Tongue (tissue), 2 donors: ENCODE measurements around the gene C4orf50. TPM values are rescaled to one million over a fixed set of nuclear protein-coding genes. Genes with fewer than 3 reads are reported as not detected.
"Not testable (repeated sequence)": the region's sequence is repeated elsewhere in the genome, so short reads cannot be mapped to it uniquely, and the experiment has no call there.

Experiments
- DNase-seq: peaks from one replicate; pipeline ENCODE4 v3.0.0-alpha.2; 2015
- total RNA-seq: library from RNA; depleted of rRNA; stranded (reverse); fragments of >200 nt; gene quantifications from one replicate; pipeline ENCODE4 v1.2.3, GENCODE V29; 2014

C4orf50 gene
- total RNA-seq, 1 donor from 2014 or later, result 0.10 TPM

DNA sequence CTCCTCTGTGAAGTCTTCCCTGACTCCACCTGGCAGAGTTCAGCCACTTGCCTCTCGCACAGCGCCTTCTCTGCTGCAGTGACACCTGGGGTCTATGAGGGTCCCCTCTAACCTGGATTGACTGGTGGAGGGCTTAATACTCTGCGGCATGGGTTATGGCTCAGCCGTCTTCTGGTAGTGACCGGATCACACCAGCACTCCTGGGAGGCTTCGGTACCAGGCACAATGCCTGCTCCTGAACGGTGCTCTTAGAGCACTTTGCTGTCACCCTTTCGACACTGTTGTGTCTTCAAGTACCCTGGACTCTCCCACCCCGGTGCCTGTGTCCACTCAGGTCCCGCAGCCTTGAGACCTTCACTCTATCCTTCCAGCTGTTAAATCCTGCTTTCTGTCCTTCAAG, 50.0 kb downstream of the C4orf50 start:
- no peak for DNase-seq

DNA sequence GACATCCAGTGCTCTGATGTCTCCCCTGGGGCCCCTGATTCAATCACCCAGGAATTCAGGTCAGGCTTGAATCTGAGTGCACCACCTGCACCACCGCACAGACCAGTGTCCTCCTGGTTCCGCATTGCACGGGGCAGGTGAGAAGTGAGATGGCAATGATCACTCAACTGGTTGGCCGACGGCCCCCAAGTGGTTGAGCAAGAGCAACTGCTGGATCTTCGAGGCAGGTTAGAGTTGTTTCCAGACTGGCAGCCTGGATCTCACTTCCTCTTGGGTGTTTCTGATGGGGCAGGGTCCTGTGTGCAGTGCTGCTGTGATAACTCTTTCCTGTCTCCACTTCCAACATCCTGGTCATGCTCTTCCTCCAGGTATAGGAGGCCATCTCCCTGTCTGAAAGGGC, 50.4 kb downstream of the C4orf50 start:
- no peak for DNase-seq

DNA sequence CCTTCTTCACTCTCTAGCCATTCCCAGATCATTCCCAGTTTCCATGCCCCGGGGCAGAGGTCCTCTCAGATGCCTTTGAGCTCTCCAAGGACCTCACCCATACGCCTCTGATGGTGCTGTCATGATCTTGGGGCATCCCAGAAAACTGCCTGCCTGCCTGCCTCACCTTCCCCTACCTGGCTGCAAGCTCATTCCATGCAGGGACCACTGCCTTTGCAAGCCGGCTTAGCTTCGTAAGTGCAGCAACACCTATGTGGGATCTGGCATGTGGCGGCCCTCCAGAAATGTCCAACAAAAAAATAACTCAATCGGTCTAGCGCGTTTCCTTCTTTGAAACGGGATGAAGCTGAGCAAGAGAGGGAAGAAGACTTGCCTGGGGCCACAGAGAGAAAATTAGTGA, 53.0 kb downstream of the C4orf50 start:
- no peak for DNase-seq

GRCh38 chr4:5964030-5964429, 54.2 kb downstream of the C4orf50 start:
- no peak for DNase-seq

- DNase-seq, result no peak
Observed at GRCh38 chr4:5963611-5964010, 54.6 kb downstream of the C4orf50 start.

- no peak for DNase-seq
Observed at GRCh38 chr4:5962416-5962815, 55.8 kb downstream of the C4orf50 start.

GRCh38 chr4:5960252-5960880, 57.9 kb downstream of the C4orf50 start:
- no peak for DNase-seq

GRCh38 chr4:5959211-5959982, 58.8 kb downstream of the C4orf50 start:
- no peak for DNase-seq

DNA sequence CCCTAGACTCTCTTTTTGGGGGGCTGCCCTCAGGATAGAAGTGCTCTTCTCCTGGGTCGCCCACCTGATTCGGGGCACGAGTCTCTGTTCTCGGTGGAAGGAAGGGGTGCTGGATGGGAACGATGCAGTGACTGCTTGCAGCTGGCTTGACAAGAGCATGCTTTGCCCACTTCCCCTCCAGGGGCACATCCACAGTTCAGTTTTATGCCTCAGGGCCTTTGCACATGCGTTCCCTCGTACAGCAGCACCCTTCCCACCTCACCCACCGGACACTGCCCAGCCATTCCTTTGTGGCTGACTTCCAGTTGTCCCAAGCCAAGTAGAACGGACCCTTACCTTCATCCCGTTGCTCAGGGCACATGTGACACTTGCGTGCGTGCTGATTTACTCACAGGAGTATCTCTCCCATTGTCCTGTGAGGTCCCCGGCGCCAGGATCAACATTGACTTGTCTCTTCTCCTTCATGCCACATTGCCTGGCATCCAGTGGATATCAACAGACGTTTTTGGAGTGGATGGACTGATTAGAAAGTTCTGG, 60.0 kb downstream of the C4orf50 start:
- DNase-seq, result no peak

DNA sequence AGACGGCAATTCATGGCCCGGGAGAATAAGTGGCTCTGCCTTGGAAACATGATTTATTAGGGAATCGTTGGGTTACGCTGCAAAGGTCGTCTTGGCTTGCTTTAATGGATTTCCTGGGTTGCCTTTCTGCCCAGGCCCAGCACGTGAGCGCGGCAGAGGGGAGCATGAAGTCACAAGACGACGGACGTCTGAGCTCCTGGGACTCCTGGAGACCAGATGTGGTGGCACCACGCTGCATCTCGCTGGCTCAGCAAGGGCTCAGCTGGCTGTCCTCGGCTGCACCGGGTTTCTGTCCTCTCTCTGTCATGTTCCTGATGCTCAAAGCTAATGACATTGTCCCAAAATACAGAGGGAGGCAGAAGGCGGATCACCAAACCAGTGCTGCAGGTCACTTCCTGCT, 61.2 kb downstream of the C4orf50 start:
- no peak for DNase-seq

DNA sequence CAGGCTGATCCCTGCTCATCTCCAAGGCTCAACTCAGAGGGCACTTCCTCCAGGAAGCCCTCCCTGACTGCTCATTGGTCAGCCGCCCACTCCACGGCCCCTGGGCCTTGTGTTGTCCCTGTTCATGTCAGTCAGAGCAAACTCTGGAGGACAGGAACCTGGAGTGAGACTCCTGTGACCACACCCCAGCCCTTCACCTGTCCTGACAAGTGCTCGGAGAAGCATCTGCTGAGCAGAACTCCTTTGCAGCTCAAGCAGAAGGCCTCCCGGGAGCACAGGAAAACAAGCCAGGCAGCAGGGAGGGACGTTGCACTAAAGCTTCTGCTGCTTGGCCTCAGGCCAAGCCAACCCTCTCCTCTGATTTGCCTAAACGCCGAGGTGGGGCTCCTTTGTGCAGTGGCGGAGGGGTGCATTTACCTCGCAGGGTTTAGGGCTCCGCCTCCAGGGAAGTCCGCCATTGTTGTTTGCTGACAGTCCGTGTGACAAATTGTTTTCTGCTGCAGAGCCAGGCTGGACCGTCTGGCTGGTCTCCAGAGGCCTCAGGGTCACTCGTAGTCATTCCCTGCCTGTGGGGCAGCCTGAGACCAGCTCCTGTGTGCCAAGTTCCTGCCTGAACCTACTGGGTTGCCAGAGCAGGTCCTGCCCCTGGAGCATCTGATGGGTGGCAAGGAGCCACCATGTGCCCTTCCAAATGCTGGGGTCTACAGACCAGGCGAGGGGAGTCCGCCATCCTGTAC, 61.8 kb downstream of the C4orf50 start:
- peak; percentile 47 for DNase-seq

- DNase-seq, result no peak
Observed at GRCh38 chr4:5955856-5956255, 62.4 kb downstream of the C4orf50 start.

GRCh38 chr4:5955201-5955821, 62.9 kb downstream of the C4orf50 start:
- DNase-seq, result peak; percentile 21

- DNase-seq, result no peak
Observed at GRCh38 chr4:5954056-5954760, 64.0 kb downstream of the C4orf50 start.

- DNase-seq, result no peak
Observed at GRCh38 chr4:5952975-5953951, 65.0 kb downstream of the C4orf50 start.

- no peak for DNase-seq
Observed at GRCh38 chr4:5952286-5952974, 65.8 kb downstream of the C4orf50 start.

DNA sequence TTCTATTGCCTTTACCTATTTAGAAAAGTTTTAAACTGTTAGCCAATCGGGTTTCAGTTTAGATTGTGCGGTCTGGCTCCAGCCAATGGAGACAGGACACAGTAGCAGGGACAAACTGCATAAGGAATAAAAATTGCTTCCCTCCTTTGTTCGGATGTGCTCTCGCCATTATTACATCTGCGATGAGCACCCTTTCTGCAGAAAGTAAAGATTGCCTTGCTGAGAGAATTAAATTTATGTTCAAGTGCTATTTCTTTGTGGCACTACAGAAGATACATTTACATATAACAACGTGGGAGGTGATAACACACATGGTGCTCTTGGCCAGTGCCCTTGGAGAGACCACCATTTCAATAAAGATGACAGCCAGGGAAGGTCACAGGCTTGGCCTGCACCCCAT, 71.6 kb downstream of the C4orf50 start:
- DNase-seq, result not testable (repeated sequence)

DNA sequence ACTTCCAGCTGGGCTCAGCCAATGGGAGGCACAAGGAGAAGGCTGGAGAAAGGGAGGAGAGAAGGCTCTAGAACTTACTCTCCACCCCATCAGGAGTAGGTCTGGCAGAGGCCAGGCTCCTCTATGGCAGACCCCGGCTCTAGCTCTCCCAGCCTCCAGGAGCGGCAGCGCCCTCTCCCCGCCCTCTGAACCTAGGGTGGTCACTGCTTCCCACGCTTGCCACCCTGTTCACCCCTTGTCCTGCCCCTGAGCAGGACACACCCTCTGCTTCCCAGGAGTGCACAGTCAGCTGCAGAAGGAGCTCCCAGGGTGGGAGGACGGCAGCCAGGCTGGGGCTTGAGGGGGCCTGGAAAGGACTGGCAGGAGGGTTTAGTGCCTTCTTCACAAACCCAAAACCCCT, 72.3 kb downstream of the C4orf50 start:
- no peak for DNase-seq

DNA sequence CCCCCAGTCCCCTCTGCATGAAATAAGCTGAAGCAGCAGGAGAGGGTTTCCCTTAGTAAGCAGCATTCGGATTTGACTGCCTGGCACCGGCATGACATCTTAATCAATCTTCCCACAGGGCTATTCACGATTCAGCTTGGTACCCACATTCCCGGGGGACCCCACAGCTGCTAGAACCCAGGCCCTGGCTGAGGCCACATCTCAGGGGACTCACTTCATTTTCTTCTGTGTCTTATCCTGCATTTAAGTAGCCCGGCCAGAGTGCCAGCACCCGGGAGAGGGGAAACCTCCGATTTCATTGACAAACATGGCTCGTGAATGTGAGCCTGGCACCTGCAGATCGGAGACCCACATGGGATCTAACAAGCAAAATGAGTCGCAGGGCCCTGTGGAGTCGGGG, 73.1 kb downstream of the C4orf50 start:
- DNase-seq, result no peak

- DNase-seq, result no peak
Observed at GRCh38 chr4:5943561-5943960, 74.7 kb downstream of the C4orf50 start.
